Subcutaneous abdominal adipose tissue (tissue), 5 donors: ENCODE measurements around the gene IPO8.
"Not testable (repeated sequence)": the region's sequence is repeated elsewhere in the genome, so short reads cannot be mapped to it uniquely, and the experiment has no call there.

Experiments used
- H3K27ac ChIP-seq: one replicate; pipeline ENCODE4 v1.7.0; 2013; ENCODE audit warnings: low read depth, mild to moderate bottlenecking, inconsistent platforms, low read length, moderate library complexity
- H3K27me3 ChIP-seq, 5 donors: one replicate each; pipeline ENCODE4 v1.7.0; 2013; ENCODE audit warnings: low read length in 5 of 5, inconsistent platforms in 1 of 5; ENCODE audit not compliant: control insufficient read depth in 5 of 5, insufficient read depth in 4 of 5
- H3K36me3 ChIP-seq, 5 donors: one replicate each; pipeline ENCODE4 v1.7.0; 2013; ENCODE audit warnings: low read length in 5 of 5; ENCODE audit not compliant: control insufficient read depth in 5 of 5, insufficient read depth in 5 of 5
- H3K4me1 ChIP-seq, 5 donors: one replicate each; pipeline ENCODE4 v1.7.0; 2013; ENCODE audit warnings: low read length in 5 of 5, mild to moderate bottlenecking in 3 of 5, moderate library complexity in 1 of 5; ENCODE audit not compliant: control insufficient read depth in 5 of 5, insufficient read depth in 5 of 5
- H3K4me3 ChIP-seq, 5 donors: one replicate each; pipeline ENCODE4 v1.7.0; 2013; ENCODE audit warnings: low read length in 5 of 5, low read depth in 1 of 5
- H3K9ac ChIP-seq, 5 donors: one replicate each; pipeline ENCODE4 v1.7.0; 2013; ENCODE audit warnings: low read length in 5 of 5, mild to moderate bottlenecking in 4 of 5, moderate library complexity in 3 of 5
- H3K9me3 ChIP-seq, 5 donors: one replicate each; pipeline ENCODE4 v1.7.0; 2013; ENCODE audit warnings: low read length in 5 of 5; ENCODE audit not compliant: control insufficient read depth in 5 of 5
- donor health status: healthy.
- donor health status: healthy.
- donor health status: healthy.
- donor health status: healthy.
- donor health status: healthy.

Gene IPO8

GRCh38 chr12:30588572-30588971 lies 107.1 kb downstream of the IPO8 start:
- not testable (repeated sequence) for H3K4me1 ChIP-seq, H3K4me3 ChIP-seq

GRCh38 chr12:30587782-30588181 lies 107.9 kb downstream of the IPO8 start:
- H3K9ac ChIP-seq = no peak overlapping the region
- H3K9me3 ChIP-seq = no peaks in the 10 kb centered on the region
- H3K27ac ChIP-seq = no peak overlapping the region
- H3K27me3 ChIP-seq = no peaks in the 10 kb centered on the region
- H3K4me3 ChIP-seq = no peak overlapping the region
- no peaks in the 10 kb centered on the region for H3K4me1 ChIP-seq
- peaks cover 0 to 4% (median 0%) of the 10 kb centered on the region in 5 donors for H3K36me3 ChIP-seq

More at GRCh38 chr12:30588572-30588971, 107.1 kb downstream of the IPO8 start:
- not testable (repeated sequence) for H3K9me3 ChIP-seq, H3K27me3 ChIP-seq, H3K36me3 ChIP-seq, H3K27ac ChIP-seq, H3K9ac ChIP-seq

- Histone ChIP-seq H3K27me3 (no peaks in the 10 kb centered on the region), H3K27ac (no peak overlapping the region), H3K4me3 (no peak overlapping the region), H3K9me3 (no peaks in the 10 kb centered on the region), H3K9ac (no peak overlapping the region), H3K4me1 (no peaks in the 10 kb centered on the region), H3K36me3 (peaks cover 0 to 4% (median 0%) of the 10 kb centered on the region in 5 donors)
Observed at GRCh38 chr12:30585877-30586276, 109.8 kb downstream of the IPO8 start.

- Histone ChIP-seq H3K9ac (no peak overlapping the region), H3K36me3 (peaks cover 0 to 4% (median 0%) of the 10 kb centered on the region in 5 donors)
Observed at GRCh38 chr12:30582943-30583342, 112.7 kb downstream of the IPO8 start.

GRCh38 chr12:30580344-30580743 lies 115.3 kb downstream of the IPO8 start:
- H3K27me3 ChIP-seq = no peaks in the 10 kb centered on the region
- H3K9me3 ChIP-seq = peaks cover 0 to 6% (median 0%) of the 10 kb centered on the region in 5 donors
- H3K36me3 ChIP-seq = peaks cover 0 to 2% (median 0%) of the 10 kb centered on the region in 5 donors
- H3K4me1 ChIP-seq = no peaks in the 10 kb centered on the region
- H3K27ac ChIP-seq = no peak overlapping the region
- H3K4me3 ChIP-seq = no peak overlapping the region
- no peak overlapping the region for H3K9ac ChIP-seq

More at GRCh38 chr12:30582943-30583342, 112.7 kb downstream of the IPO8 start:
- Histone ChIP-seq H3K4me3 (no peak overlapping the region), H3K9me3 (no peaks in the 10 kb centered on the region), H3K27ac (no peak overlapping the region), H3K27me3 (no peaks in the 10 kb centered on the region), H3K4me1 (no peaks in the 10 kb centered on the region)
